HG03159 (cell line): ENCODE results near the gene DOK4.
"Not testable (repeated sequence)": the region's sequence is repeated elsewhere in the genome, so short reads cannot be mapped to it uniquely, and the experiment has no call there.

Experiments used
- ATAC-seq: cut with Tn5 transposase; IDR thresholded peaks from one replicate; pipeline ENCODE4 v1.9.1; 2021; ENCODE audit warnings: mild to moderate bottlenecking, moderate library complexity; ENCODE audit not compliant: unreplicated experiment

DOK4 gene

DNA sequence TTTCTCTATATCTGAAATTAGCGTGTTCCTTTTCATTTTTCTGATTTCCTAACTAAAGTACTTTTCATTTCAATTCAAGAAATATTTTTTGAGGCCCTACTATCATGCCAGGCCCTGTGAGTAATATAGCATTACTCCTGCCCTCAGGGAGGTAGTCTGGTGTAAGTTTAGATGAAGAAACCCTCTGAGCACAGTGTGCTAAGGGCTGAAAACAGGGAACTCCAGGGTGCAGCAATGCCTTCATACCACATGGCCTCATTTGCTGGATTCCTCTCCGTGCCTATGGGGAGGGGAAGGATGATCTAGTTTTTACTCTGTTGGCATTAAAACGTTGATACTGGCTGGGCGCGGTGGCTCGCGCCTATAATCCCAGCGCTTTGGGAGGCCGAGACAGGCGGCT is 34.3 kb downstream of the DOK4 start:
- no peak for ATAC-seq

DNA sequence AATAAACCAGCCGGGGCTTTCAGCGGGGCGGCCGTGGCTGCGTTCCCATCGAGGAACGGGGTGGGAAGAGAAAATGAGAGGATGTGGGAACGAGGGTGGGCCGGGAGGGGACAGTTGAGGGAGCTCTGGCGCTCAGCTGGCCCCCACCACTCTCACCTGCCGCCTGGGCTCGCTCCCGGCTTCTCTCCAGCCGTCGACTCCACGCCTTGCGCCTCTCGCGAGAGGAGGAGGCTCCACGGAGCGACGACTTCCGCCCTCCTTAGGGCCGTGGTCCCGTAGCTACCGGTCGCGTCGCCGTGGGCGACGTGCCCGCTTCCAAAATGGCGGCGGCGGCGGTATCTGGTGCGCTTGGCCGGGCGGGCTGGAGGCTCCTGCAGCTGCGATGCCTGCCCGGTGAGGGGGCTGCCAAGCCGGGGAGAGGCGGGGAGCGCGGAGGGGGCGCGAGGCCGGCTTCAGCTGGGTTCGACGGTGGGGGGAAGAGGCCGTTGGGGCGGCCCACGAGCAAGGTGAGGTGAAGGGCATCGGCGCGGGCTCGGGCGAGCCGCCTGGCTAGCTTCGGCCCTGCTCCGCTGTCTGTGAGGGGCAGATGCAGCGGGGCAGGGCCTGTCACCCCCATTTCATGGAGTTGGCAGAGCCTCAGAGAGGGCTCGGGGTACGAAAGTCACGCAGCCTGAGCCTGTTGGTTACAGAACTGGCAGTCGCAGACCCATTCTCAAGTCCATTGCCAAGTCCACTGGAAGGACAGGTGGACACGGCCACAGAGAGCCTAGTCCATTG is 38.9 kb downstream of the DOK4 start, which contains the start of the genes CIAPIN1 and COQ9:
TSS of gene CIAPIN1 (minus strand) at position 200 of the 777 bp plus-strand sequence. CDS start 6,457 bp downstream, outside the sequence.
TSS of gene COQ9 (plus strand) at position 294 of the 777 bp plus-strand sequence. CDS start at position 321, 27 bp downstream.
- ATAC-seq: peak; percentile 98

DNA sequence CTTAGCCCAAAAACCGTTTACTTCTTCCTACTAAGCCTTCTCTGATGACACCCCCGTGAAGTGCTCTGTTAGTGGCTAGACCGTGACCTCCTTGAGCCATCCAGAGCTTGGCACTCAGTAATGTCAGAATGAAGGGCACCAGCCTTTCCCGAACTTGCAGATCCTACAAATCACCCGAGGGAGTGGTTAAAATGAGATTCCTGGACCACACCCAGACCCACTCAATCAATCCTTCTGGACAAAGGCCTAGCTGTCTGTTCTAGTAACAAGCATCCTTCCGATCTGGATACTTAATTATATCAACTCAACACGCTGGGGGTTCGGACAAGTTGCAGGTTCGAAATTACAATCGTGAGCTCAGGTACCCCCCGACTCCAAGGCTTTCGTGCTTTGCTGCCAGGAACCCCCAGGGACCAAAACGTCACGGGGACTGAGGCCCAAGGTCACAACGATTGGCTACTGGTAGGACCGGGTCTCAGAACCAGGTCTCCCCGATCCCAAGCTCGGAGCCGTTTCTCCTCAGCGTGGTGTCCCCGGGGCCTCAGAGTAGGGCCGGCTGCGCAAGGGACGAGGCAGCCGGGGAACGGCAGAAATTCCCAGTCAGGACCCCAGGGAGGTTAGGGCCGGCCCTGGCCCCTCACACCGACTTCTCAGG is 39.6 kb downstream of the DOK4 start:
- peak; percentile 46 for ATAC-seq

DNA sequence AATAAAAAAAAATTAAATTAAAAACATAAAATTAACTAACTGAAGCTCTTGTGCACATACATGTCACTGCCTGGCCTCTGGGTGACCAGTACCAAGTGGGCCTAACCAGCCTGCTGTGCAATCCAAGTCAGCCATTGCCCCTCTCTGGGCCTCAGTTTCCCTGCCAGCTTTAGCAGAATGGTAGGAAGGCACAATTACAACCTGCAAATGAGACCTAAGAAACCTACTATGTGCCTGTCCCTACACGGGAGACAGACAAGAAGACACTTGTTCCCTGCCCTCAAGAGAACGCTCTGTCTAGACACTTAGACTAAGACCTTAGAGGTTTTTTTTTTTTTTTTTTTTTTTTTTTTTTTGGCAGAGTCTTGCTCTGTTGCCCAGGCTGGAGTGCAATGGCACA is 40.8 kb downstream of the DOK4 start:
- ATAC-seq: no peak

DNA sequence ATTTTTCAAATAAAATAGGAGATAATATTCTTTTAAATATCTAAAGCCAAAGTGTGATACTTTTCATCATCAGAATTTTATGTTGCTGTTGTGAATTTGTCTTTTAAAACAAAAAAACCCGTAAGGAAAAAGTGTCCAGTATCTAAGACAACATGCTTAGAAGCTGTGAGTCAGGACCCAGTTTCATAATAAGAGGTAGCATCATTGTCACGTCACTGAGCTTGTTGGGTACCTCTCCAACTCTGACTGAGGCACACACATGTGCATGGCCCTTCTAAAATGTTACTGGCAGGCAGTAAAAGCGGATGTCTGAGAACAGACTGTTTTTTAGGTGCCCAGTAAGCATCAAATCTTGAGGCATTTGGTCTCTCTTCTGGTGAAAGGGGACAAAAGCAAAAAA is 41.6 kb downstream of the DOK4 start:
- no peak for ATAC-seq

DNA sequence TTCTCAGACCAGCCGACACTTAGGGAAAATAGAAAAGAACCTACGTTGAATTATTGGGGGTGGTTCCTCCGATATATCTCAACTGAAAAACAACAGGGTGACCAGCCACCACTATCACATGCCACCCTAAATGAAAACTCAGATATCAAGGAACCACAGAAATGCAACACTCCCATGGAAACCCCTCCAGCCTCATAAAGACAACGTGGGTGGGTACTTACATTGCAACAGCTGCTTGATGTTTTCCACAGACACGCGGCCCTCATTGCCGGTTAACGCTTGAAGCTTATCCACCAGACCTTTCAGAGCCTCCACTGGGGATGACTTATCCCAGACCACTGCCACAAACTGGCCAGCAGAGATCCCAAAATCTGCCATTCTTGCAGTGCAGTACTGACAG is 45.7 kb downstream of the DOK4 start:
- ATAC-seq: not testable (repeated sequence)

DNA sequence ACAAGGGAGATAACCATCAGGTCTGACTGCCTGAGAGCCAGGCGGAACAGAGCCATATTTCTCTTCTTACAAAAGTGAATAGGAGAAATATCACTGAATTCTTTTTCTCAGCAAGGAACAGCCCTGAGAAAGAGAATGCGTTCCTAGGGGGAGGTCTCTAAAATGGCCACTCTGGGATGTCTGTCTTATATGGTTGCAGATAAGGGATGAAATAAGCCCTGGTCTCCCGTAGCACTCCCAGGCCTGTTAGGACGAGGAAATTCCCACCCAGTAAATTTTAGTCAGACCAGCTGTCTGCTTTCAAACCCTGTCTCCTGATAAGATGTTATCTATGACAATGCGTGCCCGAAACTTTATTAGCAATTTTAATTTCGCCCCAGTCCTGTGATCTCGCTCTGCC is 46.3 kb downstream of the DOK4 start:
- ATAC-seq: not testable (repeated sequence)

DNA sequence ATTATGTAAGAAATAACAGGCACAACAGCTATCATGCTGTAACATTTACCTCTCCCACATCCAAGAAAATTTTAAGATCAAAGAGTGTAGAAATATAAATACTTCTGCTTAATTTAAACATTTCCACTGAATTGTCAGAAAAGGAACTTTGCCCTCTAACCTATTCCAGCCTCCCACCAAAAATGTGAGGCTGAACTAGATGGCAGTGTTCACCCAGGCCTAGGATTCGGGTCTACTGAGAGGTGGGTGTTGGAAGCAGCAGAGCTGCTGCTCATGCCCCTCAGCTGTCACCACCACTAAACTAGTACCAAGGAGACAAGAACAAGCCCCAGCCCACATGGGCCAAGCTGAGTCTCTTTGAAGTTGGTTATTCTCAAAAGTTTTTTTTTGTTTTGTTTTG is 50.5 kb downstream of the DOK4 start:
- no peak for ATAC-seq

DNA sequence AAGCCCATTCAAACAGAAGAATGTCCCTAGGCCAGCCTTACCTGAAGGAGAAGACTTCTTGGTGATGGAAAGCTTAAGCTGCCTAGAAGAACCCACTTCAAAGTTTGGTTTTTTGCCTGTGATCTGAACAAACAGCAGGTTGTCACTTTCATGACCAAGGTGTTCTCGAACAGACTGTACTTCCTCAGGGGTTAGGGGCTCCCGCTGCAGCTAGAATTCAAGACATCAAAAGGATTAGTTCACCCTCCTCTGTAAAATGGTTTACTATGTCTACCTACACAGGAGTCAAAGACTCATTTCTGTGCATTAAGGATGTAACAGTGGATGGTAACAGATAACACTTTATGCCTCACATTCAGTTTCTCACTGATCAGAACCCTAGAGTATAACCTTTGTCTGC is 52.3 kb downstream of the DOK4 start:
- no peak for ATAC-seq

DNA sequence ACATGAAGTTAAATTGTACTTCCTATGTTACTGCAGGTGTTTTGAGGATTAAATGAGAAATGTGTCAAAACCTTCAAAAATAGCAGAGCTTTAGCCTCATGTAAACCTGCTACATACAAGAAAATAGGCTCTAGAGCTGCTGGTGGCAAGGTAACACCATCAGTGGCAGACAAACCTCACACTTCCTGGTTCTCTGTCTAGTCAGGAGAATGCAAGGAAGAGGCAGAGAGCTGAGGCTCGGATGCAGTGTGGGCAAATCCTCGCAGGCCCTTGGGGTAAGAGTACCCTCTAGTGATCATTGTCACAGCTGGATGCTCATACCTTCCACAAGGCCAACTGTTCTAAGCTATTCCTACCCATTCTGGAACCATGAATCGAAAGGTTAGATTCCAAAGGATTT is 53.3 kb downstream of the DOK4 start:
- no peak for ATAC-seq

DNA sequence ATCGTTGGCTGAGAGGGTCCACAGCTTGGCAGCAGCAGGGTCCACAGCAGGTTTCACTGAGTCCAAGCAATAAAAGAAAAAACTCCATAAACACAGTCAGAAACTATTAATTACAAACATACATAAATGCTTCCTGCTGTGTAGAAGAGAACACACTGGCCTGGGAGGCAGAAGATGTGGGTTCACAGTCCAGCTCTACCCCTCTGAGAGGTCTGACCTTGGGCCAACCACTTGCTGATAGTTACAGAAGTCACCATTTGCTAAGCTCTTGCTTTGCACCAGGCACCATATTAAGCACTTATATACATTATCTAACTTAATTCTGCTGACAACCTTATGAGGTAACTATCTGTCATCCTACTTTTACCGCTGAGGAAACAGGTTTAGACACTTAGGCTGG is 53.8 kb downstream of the DOK4 start:
- no peak for ATAC-seq

DNA sequence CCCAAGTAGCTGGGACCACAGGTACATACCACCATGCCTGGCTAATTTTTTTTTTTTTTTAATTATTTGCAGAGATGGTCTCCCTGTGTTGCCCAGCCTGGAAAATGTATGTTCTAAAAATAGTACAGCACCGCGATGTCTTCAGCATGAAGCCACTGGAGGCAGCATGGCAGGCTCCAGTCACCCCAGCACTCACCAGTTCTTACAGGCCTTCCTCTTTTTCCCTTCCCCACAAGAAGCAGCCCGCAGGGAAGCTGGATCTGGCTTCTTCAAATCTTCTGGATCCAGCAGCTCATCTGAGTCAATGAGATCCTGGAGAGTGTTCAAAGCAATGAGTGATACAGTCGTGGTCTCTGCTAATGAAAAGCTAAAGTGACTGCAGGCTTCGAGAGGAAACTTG is 55.3 kb downstream of the DOK4 start:
- no peak for ATAC-seq

DNA sequence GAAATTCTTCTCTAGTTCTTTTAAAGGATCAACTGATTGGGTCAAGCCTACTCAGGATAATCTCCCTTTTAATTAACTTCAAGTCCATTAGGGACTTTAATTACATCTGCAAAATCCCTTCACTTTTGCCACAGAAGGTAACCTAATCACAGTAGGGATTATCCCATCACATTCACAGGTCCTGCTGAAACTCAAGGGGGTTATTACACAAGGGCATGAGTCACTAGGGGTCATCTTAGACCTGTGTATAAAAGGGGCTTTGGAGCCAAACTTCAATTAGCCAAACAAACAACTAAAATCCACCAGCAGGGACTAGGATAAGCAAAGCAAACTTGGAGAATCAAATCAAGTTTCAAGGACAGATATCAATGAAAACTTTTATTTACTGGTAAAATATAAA is 58.5 kb downstream of the DOK4 start:
- no peak for ATAC-seq

DNA sequence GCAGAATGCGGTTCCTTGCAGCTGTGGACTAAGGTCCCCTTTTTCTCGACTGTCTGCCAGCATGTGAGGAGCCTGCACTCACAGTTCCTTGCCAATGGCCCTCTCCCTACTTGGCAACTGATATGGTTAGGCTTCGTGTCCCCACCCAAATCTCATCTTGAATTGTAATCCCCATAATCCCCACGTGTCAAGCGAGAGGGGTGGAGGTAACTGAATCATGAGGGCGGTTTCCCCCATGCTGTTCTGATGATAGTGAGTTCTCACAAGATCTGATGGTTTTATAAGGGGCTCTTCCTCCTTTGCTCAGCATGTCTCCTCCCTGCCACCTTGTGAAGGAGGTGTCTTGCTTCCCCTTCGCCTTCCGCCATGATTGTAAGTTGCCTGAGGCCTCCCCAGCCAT is 59.0 kb downstream of the DOK4 start:
- ATAC-seq: no peak

DNA sequence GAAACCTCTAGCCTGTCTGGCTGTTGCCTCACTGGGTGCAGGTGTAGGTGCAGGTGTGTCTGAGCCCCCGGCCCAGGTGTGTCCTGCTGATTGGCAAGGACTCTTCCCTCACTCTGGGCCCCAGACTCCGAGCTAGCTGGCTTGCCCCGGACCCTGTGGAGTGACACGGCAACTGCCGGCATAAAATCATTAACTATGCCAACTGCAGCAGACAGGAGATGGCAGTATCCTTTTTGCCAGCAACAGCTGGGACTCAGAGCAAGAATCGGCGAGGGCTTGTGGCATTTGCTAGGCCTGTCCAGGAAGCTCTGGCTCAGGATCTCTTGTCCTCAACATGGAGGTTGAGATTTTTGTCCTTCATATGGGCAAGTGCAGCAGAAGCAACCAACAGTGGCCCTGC is 59.9 kb downstream of the DOK4 start:
- ATAC-seq: no peak

DNA sequence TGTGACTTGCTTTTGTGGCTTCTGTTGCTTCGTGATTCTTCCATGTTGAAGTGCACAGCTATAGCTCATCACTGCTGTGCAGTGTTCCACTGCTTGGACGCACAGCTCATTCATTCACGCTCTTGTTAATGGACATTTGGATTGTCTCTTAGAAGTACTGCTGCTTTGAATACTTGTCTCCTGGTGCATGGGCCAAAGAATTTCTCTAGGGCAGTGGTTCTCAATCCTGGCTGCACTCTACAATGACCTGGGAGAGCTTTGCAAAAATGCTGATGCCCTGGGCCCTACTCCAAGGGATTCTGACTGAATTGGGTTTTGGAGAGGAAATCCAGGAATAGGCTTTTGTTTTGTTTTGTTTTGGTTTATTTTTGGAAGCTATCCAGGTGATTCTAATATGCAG is 61.7 kb downstream of the DOK4 start:
- no peak for ATAC-seq

DNA sequence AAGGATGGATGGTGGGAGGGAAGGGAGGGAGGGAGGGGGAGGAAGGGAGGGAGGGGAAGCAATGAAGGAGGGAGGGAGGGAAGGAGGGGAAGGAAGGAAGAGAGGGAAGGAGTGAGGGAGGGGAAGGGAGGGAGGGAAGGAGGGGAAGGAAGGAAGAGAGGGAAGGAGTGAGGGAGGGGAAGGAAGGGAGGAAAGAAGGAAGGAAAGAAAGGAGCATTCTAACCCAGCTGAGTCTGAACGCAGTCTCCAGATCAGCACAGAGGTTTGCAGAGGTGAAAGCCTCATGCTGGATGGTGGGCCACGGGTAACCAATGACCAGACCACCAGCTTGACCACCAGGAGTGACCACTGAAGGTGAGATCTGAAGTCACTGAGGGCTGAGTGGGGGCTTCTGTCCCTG is 63.1 kb downstream of the DOK4 start:
- ATAC-seq: no peak

DNA sequence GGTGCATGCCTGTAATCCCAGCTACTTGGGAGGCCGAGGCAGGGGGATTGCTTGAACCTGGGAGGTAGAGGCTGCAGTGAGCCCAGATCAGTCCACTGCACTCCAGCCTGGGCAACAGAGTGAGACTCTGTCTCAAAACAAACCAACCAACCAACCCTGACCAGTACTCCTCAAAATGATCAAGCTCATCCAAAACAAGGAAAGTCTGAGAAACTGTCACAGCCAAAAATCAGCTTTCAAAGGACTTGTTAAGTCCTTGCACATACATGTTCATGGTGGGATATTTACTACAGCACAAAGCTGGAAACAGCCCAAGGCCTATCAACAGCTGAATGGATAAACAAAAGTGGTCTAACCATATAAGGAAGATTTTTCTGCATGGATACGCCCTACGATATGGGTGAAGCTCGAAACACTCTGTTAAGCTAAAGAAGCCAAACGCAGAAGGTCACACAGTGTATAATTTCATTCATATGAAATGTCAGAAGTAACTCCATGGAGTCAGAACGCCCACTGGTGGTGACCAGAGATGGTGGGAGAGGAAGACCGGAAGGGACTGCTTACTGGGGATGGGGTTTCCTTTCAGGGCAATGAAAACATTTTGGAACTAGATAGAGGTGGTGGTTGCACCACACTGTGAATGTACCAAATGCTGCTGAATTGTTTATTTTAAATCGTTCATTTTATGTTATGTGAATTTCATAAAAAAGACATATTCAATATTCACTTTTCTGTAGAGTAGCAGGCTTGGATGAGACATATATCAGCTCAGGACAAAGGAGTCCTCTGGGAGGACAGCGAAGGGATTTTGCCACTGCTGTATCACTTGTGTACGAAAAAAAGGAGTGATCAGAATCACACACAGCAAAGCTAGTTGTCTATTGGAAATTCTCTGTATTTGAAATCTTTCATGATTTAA is 64.0 kb downstream of the DOK4 start:
- no peak for ATAC-seq
